Astrocyte (in vitro differentiated cells and primary cell): ENCODE results near the gene IMP4. TPM values are rescaled to one million over a fixed set of nuclear protein-coding genes. Genes with fewer than 3 reads are reported as not detected.

ENCODE experiments used
- DNase-seq: peaks from one replicate; pipeline ENCODE4 v3.0.0-alpha.2; 2010; ENCODE audit warnings: low read depth
- FAIRE-seq: peaks from 2 replicates; lab custom pipeline; 2011; peaks lifted over from hg19 to GRCh38; lab: Jason Lieb, UNC
- H2AFZ ChIP-seq: 2 replicates; pipeline ENCODE4 v1.6.0; 2012; ENCODE audit warnings: low read depth, low read length, inconsistent platforms
- H3K27ac ChIP-seq: 2 replicates; pipeline ENCODE4 v1.5.1; 2011; ENCODE audit warnings: low read depth, low read length, inconsistent platforms
- H3K27me3 ChIP-seq: 2 replicates; pipeline ENCODE4 v1.6.0; 2011; ENCODE audit warnings: low read length, inconsistent platforms; ENCODE audit not compliant: insufficient read depth
- H3K36me3 ChIP-seq: 2 replicates; pipeline ENCODE4 v1.5.1; 2011; ENCODE audit warnings: low read length, inconsistent platforms; ENCODE audit not compliant: insufficient read depth
- H3K4me1 ChIP-seq: 2 replicates; pipeline ENCODE4 v1.5.1; 2011; ENCODE audit warnings: low read length, inconsistent platforms; ENCODE audit not compliant: insufficient read depth
- H3K4me2 ChIP-seq: 2 replicates; pipeline ENCODE4 v1.6.0; 2012; ENCODE audit warnings: low read length, inconsistent platforms
- H3K4me3 ChIP-seq: 2 replicates; pipeline ENCODE4 v1.5.1; 2011; ENCODE audit warnings: low read depth, mild to moderate bottlenecking, low read length, inconsistent platforms; ENCODE audit not compliant: insufficient read depth
- H3K79me2 ChIP-seq: 2 replicates; pipeline ENCODE4 v1.6.0; 2012; ENCODE audit warnings: mild to moderate bottlenecking, low read length, inconsistent platforms; ENCODE audit not compliant: insufficient read depth
- H3K9ac ChIP-seq: 2 replicates; pipeline ENCODE4 v1.6.0; 2012; ENCODE audit warnings: mild to moderate bottlenecking, low read length, inconsistent platforms
- H3K9me3 ChIP-seq: 2 replicates; pipeline ENCODE4 v1.5.1; 2012; ENCODE audit warnings: low read depth, mild to moderate bottlenecking, low read length, inconsistent platforms; ENCODE audit not compliant: insufficient read depth
- H4K20me1 ChIP-seq: 2 replicates; pipeline ENCODE4 v1.6.0; 2012; ENCODE audit warnings: low read length, inconsistent platforms; ENCODE audit not compliant: insufficient read depth
- H3K27ac Mint-ChIP-seq: one replicate; pipeline ENCODE4 v1.8.0; 2021; ENCODE audit warnings: mild to moderate bottlenecking, mixed read lengths; ENCODE audit not compliant: unreplicated experiment
- H3K27me3 Mint-ChIP-seq: one replicate; pipeline ENCODE4 v1.8.0; 2021; ENCODE audit warnings: low read depth, mixed read lengths; ENCODE audit not compliant: unreplicated experiment
- H3K36me3 Mint-ChIP-seq: one replicate; pipeline ENCODE4 v1.8.0; 2021; ENCODE audit warnings: low read depth, mixed read lengths; ENCODE audit not compliant: unreplicated experiment
- H3K4me1 Mint-ChIP-seq: one replicate; pipeline ENCODE4 v1.8.0; 2021; ENCODE audit warnings: low read depth, mixed read lengths; ENCODE audit not compliant: unreplicated experiment
- H3K4me3 Mint-ChIP-seq: one replicate; pipeline ENCODE4 v1.8.0; 2021; ENCODE audit warnings: mild to moderate bottlenecking, moderate library complexity, mixed read lengths; ENCODE audit not compliant: unreplicated experiment
- H3K9me3 Mint-ChIP-seq: one replicate; pipeline ENCODE4 v1.8.0; 2021; ENCODE audit warnings: mild to moderate bottlenecking, mixed read lengths; ENCODE audit not compliant: unreplicated experiment
- CTCF ChIP-seq: IDR thresholded peaks from 2 replicates; pipeline ENCODE4 v1.5.1; 2011; ENCODE audit warnings: low read depth, mild to moderate bottlenecking, inconsistent platforms, low read length, moderate library complexity; ENCODE audit not compliant: insufficient read depth
- EZH2 ChIP-seq: IDR thresholded peaks from 2 replicates; pipeline ENCODE4 v1.6.1; 2012; ENCODE audit warnings: mild to moderate bottlenecking, low read length, inconsistent platforms; ENCODE audit not compliant: insufficient read depth
- total RNA-seq: library from RNA; stranded (reverse); gene quantifications from 2 replicates; pipeline ENCODE4 v1.2.1, GENCODE V29; 2021

The IMP4 gene
- total RNA-seq, 1 donor from 2014 or later, result 65.5 TPM

GRCh38 chr2:130357864-130358263 lies 15.2 kb downstream of the IMP4 start:
- Mint-ChIP-seq H3K4me3 (no peak overlapping the region), H3K27ac (no peak overlapping the region), H3K9me3 (peaks cover 4% of the 10 kb centered on the region), H3K27me3 (peaks cover 10% of the 10 kb centered on the region), H3K36me3 (no peaks in the 10 kb centered on the region), H3K4me1 (peaks cover 2% of the 10 kb centered on the region)
- H3K9ac ChIP-seq, result no peak overlapping the region
- no peak overlapping the region for H3K27ac ChIP-seq
- H3K79me2 ChIP-seq, result no peaks in the 10 kb centered on the region
- FAIRE-seq (no peak), DNase-seq (no peak)
- no peak overlapping the region for H2AFZ ChIP-seq
- no peak overlapping the region for H3K4me2 ChIP-seq
- H3K27me3 ChIP-seq, result no peaks in the 10 kb centered on the region
- H3K36me3 ChIP-seq, result no peaks in the 10 kb centered on the region
- H4K20me1 ChIP-seq, result peaks cover 9% of the 10 kb centered on the region
- TF ChIP-seq EZH2 (no peak), CTCF (no peak)
- no peak overlapping the region for H3K4me3 ChIP-seq
- no peaks in the 10 kb centered on the region for H3K9me3 ChIP-seq
- H3K4me1 ChIP-seq, result peaks cover 7% of the 10 kb centered on the region

- H3K27ac ChIP-seq, result no peak overlapping the region
- Mint-ChIP-seq H3K9me3 (peaks cover 4% of the 10 kb centered on the region), H3K27me3 (peaks cover 10% of the 10 kb centered on the region), H3K4me3 (no peak overlapping the region), H3K4me1 (peaks cover 2% of the 10 kb centered on the region), H3K27ac (no peak overlapping the region), H3K36me3 (no peaks in the 10 kb centered on the region)
- no peaks in the 10 kb centered on the region for H3K36me3 ChIP-seq
- H3K4me2 ChIP-seq, result no peak overlapping the region
- no peak for DNase-seq
- H3K9me3 ChIP-seq, result no peaks in the 10 kb centered on the region
- H3K27me3 ChIP-seq, result no peaks in the 10 kb centered on the region
- H3K9ac ChIP-seq, result no peak overlapping the region
- no peak for TF ChIP-seq CTCF
- no peak for TF ChIP-seq EZH2
- peaks cover 2% of the 10 kb centered on the region for H4K20me1 ChIP-seq
- H3K79me2 ChIP-seq, result no peaks in the 10 kb centered on the region
- H2AFZ ChIP-seq, result no peak overlapping the region
- no peak for FAIRE-seq
- peaks cover 7% of the 10 kb centered on the region for H3K4me1 ChIP-seq
- no peak overlapping the region for H3K4me3 ChIP-seq
Measured at GRCh38 chr2:130358420-130359350, 16.0 kb downstream of the IMP4 start.

GRCh38 chr2:130359466-130359865 lies 16.8 kb downstream of the IMP4 start:
- Histone ChIP-seq H2AFZ (no peak overlapping the region), H3K4me1 (peaks cover 7% of the 10 kb centered on the region), H3K27me3 (no peaks in the 10 kb centered on the region), H3K4me2 (no peak overlapping the region), H3K9ac (no peak overlapping the region), H3K9me3 (no peaks in the 10 kb centered on the region), H4K20me1 (no peaks in the 10 kb centered on the region), H3K4me3 (no peak overlapping the region), H3K79me2 (no peaks in the 10 kb centered on the region), H3K27ac (no peak overlapping the region), H3K36me3 (no peaks in the 10 kb centered on the region)
- TF ChIP-seq EZH2, result no peak
- TF ChIP-seq CTCF, result no peak
- Mint-ChIP-seq H3K4me3 (no peak overlapping the region), H3K27ac (no peak overlapping the region), H3K27me3 (peaks cover 10% of the 10 kb centered on the region), H3K9me3 (peaks cover 4% of the 10 kb centered on the region), H3K36me3 (no peaks in the 10 kb centered on the region), H3K4me1 (peaks cover 2% of the 10 kb centered on the region)
- FAIRE-seq (no peak), DNase-seq (no peak)
